ENCODE measurements around the gene C11orf86.
"Not testable (repeated sequence)": the region's sequence is repeated elsewhere in the genome, so short reads cannot be mapped to it uniquely, and the experiment has no call there.

C11orf86 gene

DNA sequence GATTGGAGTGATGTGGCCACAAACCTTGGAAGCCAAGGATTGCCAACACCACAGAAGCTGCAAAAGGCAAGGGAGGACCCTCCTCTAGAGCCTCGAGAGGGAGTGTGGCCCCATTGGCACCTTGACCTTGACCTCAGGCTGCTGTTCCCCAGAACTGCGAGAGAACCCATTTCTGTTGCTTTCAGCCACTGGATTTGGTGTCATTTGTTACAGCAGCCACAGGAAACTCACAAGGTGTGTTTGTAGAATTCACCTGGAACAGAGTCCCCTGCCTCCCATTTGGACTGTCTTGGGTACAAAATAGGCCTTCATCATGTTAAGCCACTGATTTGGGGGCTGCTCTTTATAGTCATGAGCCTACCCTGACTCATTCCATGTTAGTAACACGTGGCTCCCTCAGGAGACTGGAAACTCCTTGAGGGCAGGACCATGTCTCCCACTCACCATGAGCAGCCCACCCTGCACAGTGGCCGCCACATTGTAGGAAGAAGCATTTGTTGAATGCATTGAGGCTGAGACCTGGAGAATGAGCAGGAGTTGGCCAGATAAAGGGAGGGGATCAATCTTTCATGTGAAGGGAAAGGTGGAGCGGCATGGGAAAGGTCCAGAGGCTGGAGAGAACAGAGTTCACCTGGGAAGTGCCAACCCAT lies 8.3 kb downstream of the C11orf86 start:
- TF ChIP-seq, protein P1, sequence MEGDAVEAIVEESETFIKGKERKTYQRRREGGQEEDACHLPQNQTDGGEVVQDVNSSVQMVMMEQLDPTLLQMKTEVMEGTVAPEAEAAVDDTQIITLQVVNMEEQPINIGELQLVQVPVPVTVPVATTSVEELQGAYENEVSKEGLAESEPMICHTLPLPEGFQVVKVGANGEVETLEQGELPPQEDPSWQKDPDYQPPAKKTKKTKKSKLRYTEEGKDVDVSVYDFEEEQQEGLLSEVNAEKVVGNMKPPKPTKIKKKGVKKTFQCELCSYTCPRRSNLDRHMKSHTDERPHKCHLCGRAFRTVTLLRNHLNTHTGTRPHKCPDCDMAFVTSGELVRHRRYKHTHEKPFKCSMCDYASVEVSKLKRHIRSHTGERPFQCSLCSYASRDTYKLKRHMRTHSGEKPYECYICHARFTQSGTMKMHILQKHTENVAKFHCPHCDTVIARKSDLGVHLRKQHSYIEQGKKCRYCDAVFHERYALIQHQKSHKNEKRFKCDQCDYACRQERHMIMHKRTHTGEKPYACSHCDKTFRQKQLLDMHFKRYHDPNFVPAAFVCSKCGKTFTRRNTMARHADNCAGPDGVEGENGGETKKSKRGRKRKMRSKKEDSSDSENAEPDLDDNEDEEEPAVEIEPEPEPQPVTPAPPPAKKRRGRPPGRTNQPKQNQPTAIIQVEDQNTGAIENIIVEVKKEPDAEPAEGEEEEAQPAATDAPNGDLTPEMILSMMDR (IDR thresholded peaks at IDR 0.05; ENCODE audit: low read depth, low read length), result no peak
- no peak overlapping the region for H3K4me3 ChIP-seq (ENCODE audit: low read depth, low read length)

DNA sequence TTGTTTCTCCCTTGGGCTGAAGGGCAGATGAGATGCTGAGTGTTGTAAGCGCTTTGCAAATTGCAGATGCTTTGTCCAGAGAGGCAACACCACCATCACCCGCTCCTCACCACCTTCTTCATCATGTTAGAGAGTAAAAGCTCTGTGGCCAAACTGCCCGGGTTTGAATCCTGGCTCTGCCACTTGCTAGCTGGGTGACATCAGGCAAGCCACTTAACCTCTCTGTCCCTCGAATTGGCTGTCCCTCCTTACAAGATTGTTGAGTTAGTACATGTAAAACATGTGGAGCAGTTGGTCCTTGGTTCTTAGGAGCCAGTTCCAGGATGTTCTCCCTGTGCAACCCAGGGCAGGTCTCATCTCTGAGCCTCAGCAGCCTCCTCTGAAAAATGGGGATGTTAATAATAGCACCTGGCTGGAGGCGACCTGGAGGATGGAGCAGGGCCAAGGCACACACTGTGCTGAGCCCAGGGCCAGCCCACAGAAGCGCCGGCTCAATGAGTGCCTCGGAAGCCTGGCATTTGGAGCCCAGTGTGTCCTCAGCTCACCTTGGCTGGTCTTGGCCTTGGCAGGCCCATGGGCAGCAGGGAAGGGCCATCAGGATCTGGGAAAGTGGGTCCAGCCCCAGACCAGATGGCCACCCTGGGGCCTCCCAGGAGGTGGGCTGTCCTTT lies 10.5 kb downstream of the C11orf86 start:
- no peak overlapping the region for H3K4me3 ChIP-seq (ENCODE audit: low read depth, low read length)
- TF ChIP-seq, protein P1 (IDR thresholded peaks at IDR 0.05; ENCODE audit: low read depth, low read length), result no peak

DNA sequence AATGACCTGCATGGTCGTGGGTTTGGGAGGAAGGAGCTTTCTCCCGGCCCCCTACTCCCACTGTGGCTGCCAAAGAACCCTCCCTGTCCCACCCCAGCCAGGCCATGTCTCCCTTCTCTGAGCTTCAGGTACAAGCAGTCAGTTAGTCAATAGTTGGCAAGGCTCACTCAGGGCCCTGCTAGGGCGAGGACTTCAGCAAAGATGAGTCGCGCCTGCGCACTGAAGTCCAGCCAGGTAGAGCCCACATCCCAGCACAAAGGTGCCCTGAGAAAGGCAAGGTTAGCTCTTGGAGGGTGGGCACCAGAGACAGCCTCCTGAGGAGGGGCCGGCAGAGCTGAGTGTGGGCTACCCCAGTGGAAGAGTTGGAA lies 11.1 kb downstream of the C11orf86 start:
- no peak overlapping the region for H3K4me3 ChIP-seq (ENCODE audit: low read depth, low read length)
- TF ChIP-seq, protein P1 (IDR thresholded peaks at IDR 0.05; ENCODE audit: low read depth, low read length), result no peak

DNA sequence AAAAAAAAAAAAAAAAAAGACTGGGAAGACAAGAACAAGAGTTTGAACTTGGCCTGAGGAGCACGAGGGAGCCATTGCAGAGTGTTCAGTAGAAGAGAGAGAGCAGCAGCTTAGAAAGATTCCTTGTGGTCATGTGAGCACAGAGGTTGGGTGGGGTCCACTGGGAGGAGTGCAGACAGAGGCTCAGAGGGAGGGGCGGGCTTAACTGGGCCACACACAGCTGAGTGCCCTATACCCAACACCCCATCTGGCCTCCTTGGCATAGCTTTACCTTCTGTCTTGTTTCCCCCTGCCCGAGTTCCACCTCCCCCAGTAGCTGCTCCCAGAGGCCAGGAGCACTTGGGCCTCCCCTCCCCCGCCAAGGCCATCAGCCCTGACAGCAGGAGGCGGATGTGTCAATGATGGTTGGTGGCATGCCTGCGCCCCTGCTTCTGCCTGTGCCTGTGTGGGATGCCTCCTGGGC lies 12.1 kb downstream of the C11orf86 start:
- no peak overlapping the region for H3K4me3 ChIP-seq (ENCODE audit: low read depth, low read length)
- TF ChIP-seq, protein P1 (IDR thresholded peaks at IDR 0.05; ENCODE audit: low read depth, low read length), result no peak

DNA sequence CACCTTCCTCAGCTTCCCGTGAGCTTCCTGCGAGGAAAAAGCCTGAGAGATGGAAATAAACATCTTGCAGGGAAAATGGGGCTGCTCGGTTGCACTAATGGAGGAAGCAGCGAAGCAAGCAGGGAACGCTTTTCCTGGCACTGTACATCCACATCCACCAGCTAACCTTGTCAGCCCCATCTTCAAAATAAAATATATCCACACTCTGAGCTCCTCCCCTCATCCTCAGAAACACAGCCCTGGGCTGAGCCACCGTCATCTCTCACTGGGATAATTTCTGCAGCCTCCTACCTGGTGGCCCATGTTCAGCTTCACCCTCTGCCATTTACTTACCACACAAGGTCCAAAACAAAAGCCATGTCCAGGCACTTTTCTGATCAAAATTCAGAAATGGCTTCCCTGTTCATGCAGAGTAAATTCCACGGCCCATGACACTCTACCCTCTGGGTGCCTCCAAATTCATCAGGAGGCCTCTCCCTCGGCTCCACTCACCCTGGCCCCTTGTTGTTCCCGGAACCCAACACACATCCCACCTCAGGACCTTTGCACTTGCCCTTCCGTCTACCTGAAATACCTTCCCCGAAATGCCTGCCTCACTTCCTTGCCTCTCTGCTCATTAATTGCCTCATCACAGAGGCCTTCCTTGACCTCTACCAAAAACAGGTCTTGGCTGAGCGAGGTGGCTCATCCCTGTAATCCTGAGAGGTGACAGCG lies 13.0 kb downstream of the C11orf86 start:
- TF ChIP-seq, protein P1 (IDR thresholded peaks at IDR 0.05; ENCODE audit: low read depth, low read length), result no peak
- H3K4me3 ChIP-seq (ENCODE audit: low read depth, low read length), result no peak overlapping the region

DNA sequence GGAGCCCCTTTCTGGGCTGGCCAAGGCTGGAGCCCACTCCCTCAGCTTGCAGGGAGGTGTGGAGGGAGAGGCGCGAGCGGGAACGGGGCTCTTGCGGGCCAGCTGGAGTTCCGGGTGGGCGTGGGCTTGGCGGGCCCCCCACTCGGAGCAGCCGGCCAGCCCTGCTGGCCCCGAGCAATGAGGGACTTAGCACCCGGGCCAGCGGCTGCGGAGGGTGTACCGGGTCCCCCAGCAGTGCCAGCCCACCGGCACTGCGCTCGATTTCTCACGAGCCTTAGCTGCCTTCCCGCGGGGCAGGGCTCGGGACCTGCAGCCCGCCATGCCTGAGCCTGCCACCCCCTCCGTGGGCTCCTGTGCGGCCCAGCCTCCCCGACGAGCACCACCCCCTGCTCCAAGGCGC lies 13.6 kb downstream of the C11orf86 start:
- H3K4me3 ChIP-seq (ENCODE audit: low read depth, low read length), result not testable (repeated sequence)

DNA sequence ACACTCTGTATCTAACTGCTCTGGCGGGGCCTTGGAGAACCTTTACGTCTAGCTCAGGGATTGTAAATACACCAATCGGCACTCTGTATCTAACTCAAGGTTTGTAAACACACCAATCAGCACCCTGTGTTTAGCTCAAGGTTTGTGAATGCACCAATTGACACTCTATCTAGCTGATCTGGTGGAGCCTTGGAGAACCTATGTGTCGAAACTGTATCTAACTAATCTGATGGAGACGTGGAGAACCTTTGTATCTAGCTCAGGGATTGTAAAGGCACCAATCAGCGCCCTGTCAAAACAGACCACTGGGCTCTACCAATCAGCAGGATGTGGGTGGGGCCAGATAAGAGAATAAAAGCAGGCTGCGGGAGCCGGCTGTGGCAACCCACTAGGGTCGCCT lies 14.3 kb downstream of the C11orf86 start:
- not testable (repeated sequence) for H3K4me3 ChIP-seq (ENCODE audit: low read depth, low read length)

DNA sequence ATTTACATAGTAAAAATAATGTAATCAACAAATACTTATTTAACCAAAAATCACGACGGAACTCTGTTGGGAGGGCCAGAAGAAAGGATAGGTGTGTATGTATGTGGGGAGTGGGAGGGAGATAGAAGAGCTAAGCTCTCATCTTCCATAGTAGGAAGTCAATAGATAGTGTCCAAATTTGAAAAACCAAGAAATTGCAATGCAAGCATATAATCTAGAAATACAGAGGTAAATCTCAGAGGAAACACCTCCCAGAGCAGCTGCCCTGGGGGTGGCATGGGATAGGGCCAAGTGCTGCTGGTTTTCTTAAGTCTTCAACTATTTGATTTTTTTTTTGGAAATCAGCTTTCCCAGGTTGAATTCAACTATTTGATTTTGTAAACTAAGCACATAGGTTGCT lies 16.9 kb downstream of the C11orf86 start:
- no peak overlapping the region for H3K4me3 ChIP-seq (ENCODE audit: low read depth, low read length)
- TF ChIP-seq, protein P1 (IDR thresholded peaks at IDR 0.05; ENCODE audit: low read depth, low read length), result no peak

All from WI38 (cell line).